ENCODE data around the gene MMP2. TPM values are rescaled to one million over a fixed set of nuclear protein-coding genes. Genes with fewer than 3 reads are reported as not detected.

MMP2 gene
- total and polyA plus RNA-seq, 3 donors from 2014 or later: 50.9 to 250 (median 111) TPM

- Histone ChIP-seq H3K36me3 (ENCODE audit: low read depth, missing control alignments) (no peaks in the 10 kb centered on the region), H3K4me1 (no peaks in the 10 kb centered on the region), H3K27me3 (no peaks in the 10 kb centered on the region), H3K27ac (no peak overlapping the region), H3K4me3 (no peak overlapping the region), H3K9me3 (no peaks in the 10 kb centered on the region)
- TF ChIP-seq CTCF (IDR thresholded peaks at IDR 0.05): peak; percentile 99 to 100 (median 100)
- no peak for TF ChIP-seq POLR2A (IDR thresholded peaks at IDR 0.05)
- intact Hi-C loops (cut with DNase I; ENCODE audit: low total_unique reads): loop anchor here (5.0 kb wide), 1 partner anchor 77 kb away; no protein-coding TSS in a partner anchor
- WGBS, 2 donors: 25 to 27% methylated on average over 19 of the region's 19 CpGs
- peak; percentile 97 for DNase-seq
These were observed 13.7 kb upstream of the MMP2 start for GRCh38 chr16:55465077-55465896.

- TF ChIP-seq POLR2A (IDR thresholded peaks at IDR 0.05) (no peak), CTCF (IDR thresholded peaks at IDR 0.05) (no peak)
- 92 to 93% methylated on average over 4 of the region's 4 CpGs for WGBS, 2 donors
- no peaks in the 10 kb centered on the region for H3K4me1 ChIP-seq
- no peaks in the 10 kb centered on the region for H3K9me3 ChIP-seq
- no peaks in the 10 kb centered on the region for H3K27me3 ChIP-seq
- no peak overlapping the region for H3K27ac ChIP-seq
- no peak for DNase-seq
- intact Hi-C loops (cut with DNase I; ENCODE audit: low total_unique reads): loop anchor here (5.0 kb wide), 1 partner anchor 76 kb away; no protein-coding TSS in a partner anchor
- no peaks in the 10 kb centered on the region for H3K36me3 ChIP-seq (ENCODE audit: low read depth, missing control alignments)
- H3K4me3 ChIP-seq: no peak overlapping the region
These were observed 12.8 kb upstream of the MMP2 start for GRCh38 chr16:55466209-55466608.

GRCh38 chr16:55467898-55468297, 11.1 kb upstream of the MMP2 start:
- Histone ChIP-seq H3K27me3 (no peaks in the 10 kb centered on the region), H3K27ac (no peak overlapping the region), H3K4me1 (no peaks in the 10 kb centered on the region), H3K9me3 (no peaks in the 10 kb centered on the region), H3K36me3 (ENCODE audit: low read depth, missing control alignments) (no peaks in the 10 kb centered on the region), H3K4me3 (no peak overlapping the region)
- WGBS, 2 donors: 79 to 96% methylated on average over 3 of the region's 3 CpGs
- DNase-seq: no peak
- intact Hi-C loops (cut with DNase I; ENCODE audit: low total_unique reads): loop anchor here (5.0 kb wide), 1 partner anchor 74 kb away; no protein-coding TSS in a partner anchor
- no peak for TF ChIP-seq POLR2A (IDR thresholded peaks at IDR 0.05)
- no peak for TF ChIP-seq CTCF (IDR thresholded peaks at IDR 0.05)

GRCh38 chr16:55468352-55468990, 10.5 kb upstream of the MMP2 start:
- no peak overlapping the region for H3K27ac ChIP-seq
- no peak overlapping the region for H3K4me3 ChIP-seq
- no peak for DNase-seq
- H3K36me3 ChIP-seq (ENCODE audit: low read depth, missing control alignments): no peaks in the 10 kb centered on the region
- no peaks in the 10 kb centered on the region for H3K9me3 ChIP-seq
- no peaks in the 10 kb centered on the region for H3K4me1 ChIP-seq
- H3K27me3 ChIP-seq: no peaks in the 10 kb centered on the region
- TF ChIP-seq POLR2A (IDR thresholded peaks at IDR 0.05) (no peak), CTCF (IDR thresholded peaks at IDR 0.05) (no peak)
- intact Hi-C loops (cut with DNase I; ENCODE audit: low total_unique reads): loop anchor here (5.0 kb wide), 1 partner anchor 74 kb away; no protein-coding TSS in a partner anchor
- 84 to 89% methylated on average over 7 of the region's 7 CpGs for WGBS, 2 donors
